Calu3 (cell line): Measurements from ENCODE around the gene PRR29. TPM values are rescaled to one million over a fixed set of nuclear protein-coding genes. Genes with fewer than 3 reads are reported as not detected.

Experiments
- BruUV-seq: library from RNA; stranded (reverse); fragments of 400-500 nt; replicated peaks from 2 replicates; lab custom pipeline; 2021; lab: Mats Ljungman, UMichigan
- CTCF ChIA-PET: fragments of 300-600 bp; sonication (Branson Sonifier 250); formaldehyde crosslinking; loops from one replicate; lab custom pipeline; 2022; ENCODE audit warnings: antibody characterized with exemption; lab: Charles Lee
- DNase-seq: peaks from one replicate; pipeline ENCODE4 v3.0.0; 2022
- H3K27ac Mint-ChIP-seq: one replicate; pipeline ENCODE4 v1.8.0; 2022; ENCODE audit warnings: mixed read lengths; ENCODE audit not compliant: unreplicated experiment
- H3K27me3 Mint-ChIP-seq: one replicate; pipeline ENCODE4 v1.8.0; 2022; ENCODE audit warnings: mixed read lengths; ENCODE audit not compliant: unreplicated experiment
- H3K36me3 Mint-ChIP-seq: one replicate; pipeline ENCODE4 v1.8.0; 2022; ENCODE audit warnings: mild to moderate bottlenecking, moderate library complexity, mixed read lengths; ENCODE audit not compliant: insufficient read depth, unreplicated experiment
- H3K4me1 Mint-ChIP-seq: one replicate; pipeline ENCODE4 v1.8.0; 2022; ENCODE audit warnings: mild to moderate bottlenecking, low read depth, mixed read lengths; ENCODE audit not compliant: unreplicated experiment
- H3K4me3 Mint-ChIP-seq: one replicate; pipeline ENCODE4 v1.8.0; 2022; ENCODE audit warnings: mild to moderate bottlenecking, low read depth, moderate library complexity, mixed read lengths; ENCODE audit not compliant: unreplicated experiment
- H3K9me3 Mint-ChIP-seq: one replicate; pipeline ENCODE4 v1.8.0; 2022; ENCODE audit warnings: low read depth, mixed read lengths; ENCODE audit not compliant: unreplicated experiment
- CTCF ChIP-seq: fragments of 200-600 bp; IDR thresholded peaks from one replicate; pipeline ENCODE4 v1.8.0; 2022; ENCODE audit warnings: antibody characterized with exemption; ENCODE audit not compliant: unreplicated experiment
- intact Hi-C: fragments of 100-400 bp; cut with micrococcal nuclease; formaldehyde crosslinking; loops from one replicate; pipeline ENCODE4 v1.10.0; 2022; ENCODE audit not compliant: unreplicated experiment
- total RNA-seq: library from RNA; stranded (reverse); gene quantifications from 2 replicates; pipeline ENCODE4 v1.2.3, GENCODE V29; 2022

The PRR29 gene
- total RNA-seq, 1 experiment from 2014 or later, result 0.61 TPM

GRCh38 chr17:64037802-64038201 is 39.7 kb downstream of the PRR29 start:
- no peaks in the 10 kb centered on the region for H3K27me3 Mint-ChIP-seq
- H3K36me3 Mint-ChIP-seq, result peaks cover 5% of the 10 kb centered on the region
- CTCF ChIA-PET, result no interaction called here
- no peak overlapping the region for H3K4me3 Mint-ChIP-seq
- intact Hi-C loops, result no loop called here
- no TSS peak for BruUV-seq
- no peaks in the 10 kb centered on the region for H3K9me3 Mint-ChIP-seq
- no peak overlapping the region for H3K27ac Mint-ChIP-seq
- TF ChIP-seq CTCF, result no peak
- no peak for DNase-seq
- no peaks in the 10 kb centered on the region for H3K4me1 Mint-ChIP-seq

GRCh38 chr17:64038331-64039105 is 40.4 kb downstream of the PRR29 start:
- CTCF ChIA-PET, result no interaction called here
- Mint-ChIP-seq H3K9me3 (no peaks in the 10 kb centered on the region), H3K36me3 (peaks cover 5% of the 10 kb centered on the region), H3K4me1 (no peaks in the 10 kb centered on the region), H3K4me3 (no peak overlapping the region), H3K27ac (no peak overlapping the region), H3K27me3 (no peaks in the 10 kb centered on the region)
- BruUV-seq, result no TSS peak
- DNase-seq, result no peak
- intact Hi-C loops, result no loop called here
- no peak for TF ChIP-seq CTCF

- intact Hi-C loops, result no loop called here
- TF ChIP-seq CTCF, result no peak
- no peaks in the 10 kb centered on the region for H3K27me3 Mint-ChIP-seq
- H3K4me1 Mint-ChIP-seq, result no peaks in the 10 kb centered on the region
- H3K4me3 Mint-ChIP-seq, result no peak overlapping the region
- no TSS peak for BruUV-seq
- no peaks in the 10 kb centered on the region for H3K9me3 Mint-ChIP-seq
- no peak overlapping the region for H3K27ac Mint-ChIP-seq
- CTCF ChIA-PET, result no interaction called here
- H3K36me3 Mint-ChIP-seq, result peaks cover 10% of the 10 kb centered on the region
- DNase-seq, result no peak
These were observed 40.9 kb downstream of the PRR29 start for GRCh38 chr17:64039106-64039400.

- BruUV-seq, result no TSS peak
These were observed 42.1 kb downstream of the PRR29 start for GRCh38 chr17:64040206-64040605.

More at GRCh38 chr17:64040206-64040605, 42.1 kb downstream of the PRR29 start:
- DNase-seq, result no peak
- Mint-ChIP-seq H3K4me1 (no peaks in the 10 kb centered on the region), H3K27me3 (no peaks in the 10 kb centered on the region), H3K36me3 (peaks cover 14% of the 10 kb centered on the region), H3K27ac (no peak overlapping the region), H3K4me3 (no peak overlapping the region), H3K9me3 (no peaks in the 10 kb centered on the region)
- intact Hi-C loops, result no loop called here
- CTCF ChIA-PET, result no interaction called here
- no peak for TF ChIP-seq CTCF
